HTERT RPE-1 (cell line): ENCODE results near the gene GALNTL6.
"Not testable (repeated sequence)": the region's sequence is repeated elsewhere in the genome, so short reads cannot be mapped to it uniquely, and the experiment has no call there.

Experiments
- in situ Hi-C: fragments of 300-500 bp; cut with MboI; formaldehyde crosslinking; loops from 4 replicates; pipeline ENCODE4 v1.14.3; 2020; ENCODE audit warnings: low sequenced_read_pairs

GALNTL6 gene

DNA sequence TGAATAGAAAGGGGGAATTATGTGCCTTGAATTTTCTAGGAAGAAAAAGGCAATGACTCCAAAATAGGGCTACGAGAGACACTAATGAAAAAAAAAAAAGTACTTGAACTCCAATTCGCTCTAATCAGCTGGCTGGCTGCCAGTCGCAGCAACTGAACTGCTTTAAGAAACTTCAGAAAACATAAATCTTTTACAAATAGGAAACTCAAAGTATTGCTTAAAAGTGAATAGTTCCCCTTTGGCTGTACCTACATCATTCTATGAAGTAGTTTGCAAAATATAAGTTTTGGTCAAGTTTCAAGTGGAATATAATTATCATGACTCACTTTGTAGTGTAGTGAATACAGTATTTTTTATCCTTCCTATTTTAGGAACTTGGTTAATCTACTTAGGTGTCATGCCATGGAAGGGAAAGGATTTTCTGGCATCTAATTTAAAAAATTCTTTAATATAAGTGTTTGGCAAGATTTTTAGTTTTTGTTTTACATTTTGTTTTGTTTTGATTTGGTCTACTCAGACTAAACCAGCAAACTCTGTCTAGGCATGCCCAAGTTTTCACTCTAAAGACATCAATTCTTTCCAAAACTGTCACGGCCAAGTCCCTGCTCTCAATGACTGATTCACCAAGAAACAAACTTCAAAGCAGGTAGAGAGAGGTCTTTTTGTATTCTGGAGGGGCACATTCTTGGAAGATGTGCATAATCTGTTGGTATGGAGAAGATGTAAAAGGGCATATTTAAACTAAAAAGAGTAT, 973.0 kb downstream of the GALNTL6 start:
- in situ Hi-C loops, result no loop called here

DNA sequence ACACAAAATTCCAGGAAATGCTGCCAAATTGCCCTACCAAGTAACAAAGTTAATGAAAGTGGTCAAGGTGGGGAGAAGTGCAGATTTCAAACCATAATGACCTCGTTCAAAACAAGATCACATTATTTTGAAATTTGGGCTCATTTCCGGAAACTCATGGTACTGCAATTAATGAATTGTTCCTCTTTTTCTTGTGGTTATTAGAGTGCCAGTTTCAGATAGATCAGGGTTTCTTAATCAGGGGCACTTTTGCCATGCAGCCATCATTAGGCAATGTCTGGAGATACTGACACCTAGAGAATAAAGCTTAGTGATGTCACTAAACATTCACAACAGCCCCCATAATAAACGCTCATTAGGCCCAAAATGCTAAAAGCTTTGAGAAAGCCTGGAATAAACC, 973.9 kb downstream of the GALNTL6 start:
- in situ Hi-C loops, result no loop called here

DNA sequence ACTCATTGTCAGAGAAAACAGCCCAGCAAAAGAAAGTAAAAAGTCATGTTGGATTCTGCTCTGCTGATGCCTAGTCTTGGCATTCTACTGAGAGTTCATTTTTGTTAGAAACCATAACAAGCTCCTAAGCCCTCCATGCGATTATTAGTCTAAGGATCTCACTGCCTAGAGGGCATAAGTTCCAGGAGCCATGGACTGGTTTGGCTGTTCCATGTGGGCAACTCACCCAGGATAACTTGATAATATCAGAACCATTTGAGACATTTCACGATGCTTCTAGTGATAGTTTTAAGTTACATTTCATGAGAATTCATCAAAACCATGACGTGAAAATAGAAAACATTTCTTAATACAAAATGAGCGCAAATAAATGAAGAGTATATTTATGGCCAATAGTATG, 978.6 kb downstream of the GALNTL6 start:
- in situ Hi-C loops, result no loop called here

DNA sequence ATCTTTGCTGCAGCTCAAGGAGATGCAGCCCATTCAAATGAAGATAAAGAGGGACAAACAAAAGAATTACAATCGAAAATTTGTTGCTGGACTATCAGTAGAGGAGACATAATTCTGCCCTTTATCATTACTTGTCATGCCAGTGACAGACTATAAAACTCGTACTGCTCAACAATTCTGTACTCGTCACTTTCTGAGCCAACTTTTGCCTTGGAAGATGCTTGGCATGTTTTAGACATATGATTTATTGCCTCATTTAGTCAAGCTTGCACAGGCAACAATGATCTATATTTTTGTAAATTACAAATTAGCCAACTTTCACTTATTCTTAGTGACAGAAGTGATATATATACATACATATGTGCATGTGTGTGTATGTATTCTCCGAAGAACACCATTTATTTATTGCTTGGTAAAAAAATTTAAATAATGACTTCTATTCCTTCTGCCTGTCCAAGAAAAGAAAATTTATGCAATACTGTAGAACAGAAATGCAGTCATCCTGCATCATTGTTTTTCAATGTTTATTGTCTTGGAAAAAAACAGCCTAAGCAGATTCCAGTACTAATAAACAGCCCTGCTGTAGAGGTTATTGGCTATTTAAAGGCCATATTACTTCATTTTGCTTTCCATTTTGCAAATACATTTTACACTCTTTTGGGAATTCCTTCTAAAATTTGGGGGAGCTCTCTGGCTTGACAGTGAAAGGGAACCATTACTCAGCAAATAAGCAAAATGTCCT, 980.5 kb downstream of the GALNTL6 start:
- in situ Hi-C loops, result no loop called here

DNA sequence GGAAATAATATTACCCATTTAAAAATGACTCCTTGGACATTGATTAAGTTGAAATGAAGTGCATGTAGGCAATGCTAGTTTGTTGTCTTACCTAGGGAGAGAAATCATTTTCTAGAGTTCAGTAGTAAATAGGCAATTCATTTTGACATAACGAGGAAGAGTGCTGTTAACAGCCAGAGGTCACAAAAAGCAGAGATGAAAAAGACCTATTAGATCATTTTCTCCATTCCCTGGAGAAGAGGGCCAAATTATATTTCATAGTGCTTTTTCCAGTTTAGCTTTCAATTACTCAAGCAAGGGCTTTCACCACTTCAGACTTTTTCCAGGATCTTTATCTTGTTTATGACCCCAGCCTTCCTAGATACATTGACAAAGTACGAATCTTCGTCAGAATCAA, 981.1 kb downstream of the GALNTL6 start:
- in situ Hi-C loops, result no loop called here

DNA sequence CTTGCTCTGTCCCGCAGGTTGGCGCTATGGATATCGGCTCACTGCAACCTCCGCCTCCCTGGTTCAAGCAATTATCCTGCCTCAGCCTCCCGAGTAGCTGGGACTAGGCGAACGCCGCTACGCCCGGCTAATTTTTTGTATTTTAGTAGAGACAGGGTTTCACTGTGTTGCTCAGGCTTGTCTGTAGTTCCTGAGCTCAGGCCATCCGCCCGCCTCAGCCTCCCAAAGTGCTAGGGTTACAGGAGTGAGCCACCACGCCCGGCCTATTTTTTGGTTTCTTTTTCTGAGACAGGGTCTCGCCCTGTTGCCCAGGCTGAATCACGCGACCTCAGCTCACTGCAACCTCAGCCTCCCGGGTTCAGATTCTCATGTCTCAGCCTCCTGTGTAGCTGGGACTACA, 984.1 kb downstream of the GALNTL6 start:
- in situ Hi-C loops, result not testable (repeated sequence)

DNA sequence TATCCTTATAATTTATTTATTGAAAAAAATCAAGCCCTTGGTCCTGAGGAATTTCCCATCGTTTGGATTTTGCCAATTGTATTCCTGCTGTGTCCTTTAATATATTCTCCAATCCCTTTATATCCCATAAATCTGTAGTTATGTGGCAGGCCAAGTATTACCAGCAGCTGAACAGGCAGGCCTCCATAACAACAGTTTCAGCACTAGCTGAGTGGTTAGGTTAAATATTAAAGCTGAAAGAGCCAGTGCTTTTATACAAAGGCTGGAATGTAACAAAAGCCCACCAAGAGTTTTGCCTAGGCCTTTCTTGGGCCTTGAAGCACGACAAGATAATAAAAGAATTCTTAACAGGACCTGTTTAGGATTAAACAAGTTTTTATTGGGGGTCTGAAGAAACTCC, 988.8 kb downstream of the GALNTL6 start:
- in situ Hi-C loops, result no loop called here

DNA sequence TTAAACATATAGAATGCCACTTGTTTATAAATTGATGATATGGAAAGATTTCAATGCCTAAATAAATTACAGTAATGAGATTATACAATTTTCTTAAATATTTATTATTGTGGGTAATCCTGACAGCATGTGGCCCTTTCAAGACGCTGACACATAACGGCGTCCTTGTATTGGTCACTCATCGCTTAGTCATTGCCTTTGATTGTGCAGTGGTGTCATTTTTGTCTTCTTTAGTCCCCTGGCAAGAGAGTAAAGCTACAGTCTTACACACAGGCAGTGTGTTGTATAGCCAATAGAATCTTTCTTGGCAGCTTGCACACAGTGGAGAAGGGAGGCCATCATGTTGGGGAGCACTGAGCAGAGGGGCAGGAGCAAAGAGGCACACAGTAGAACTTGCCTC, 993.6 kb downstream of the GALNTL6 start:
- in situ Hi-C loops, result no loop called here

DNA sequence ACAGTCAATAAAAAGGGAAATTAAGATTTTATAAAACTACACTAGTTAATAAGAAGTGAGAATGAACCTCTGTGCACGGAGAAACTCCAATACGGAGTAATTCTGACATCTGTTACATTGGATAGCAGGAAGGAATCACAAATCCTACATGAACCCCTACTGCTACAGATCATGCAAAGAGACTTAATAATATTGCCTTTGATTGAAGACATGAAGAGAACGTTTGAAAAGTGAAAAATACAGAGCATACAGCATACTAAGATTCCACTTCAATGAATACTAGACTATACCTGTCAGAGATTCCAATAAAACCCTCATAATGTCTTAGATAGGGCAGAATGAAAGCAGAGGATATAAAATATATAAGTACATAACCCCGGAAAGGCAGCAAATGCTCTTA, 995.0 kb downstream of the GALNTL6 start:
- in situ Hi-C loops, result no loop called here

DNA sequence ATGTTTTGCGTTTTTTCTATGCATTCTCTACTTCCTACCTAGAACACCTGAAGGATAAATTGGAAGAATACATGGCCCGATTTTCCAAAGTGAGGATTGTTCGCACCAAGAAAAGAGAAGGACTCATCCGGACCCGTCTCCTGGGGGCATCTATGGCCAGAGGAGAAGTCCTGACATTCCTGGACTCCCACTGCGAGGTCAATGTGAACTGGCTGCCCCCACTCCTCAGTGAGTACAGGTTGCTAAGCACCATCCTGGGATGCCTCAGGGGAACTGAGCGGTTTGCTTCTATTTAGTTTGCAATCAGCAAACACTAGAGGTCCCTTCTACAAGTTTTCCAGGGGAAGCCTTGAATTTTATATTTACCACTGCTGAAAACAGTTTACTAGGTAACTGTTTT, 996.1 kb downstream of the GALNTL6 start:
- in situ Hi-C loops, result no loop called here

DNA sequence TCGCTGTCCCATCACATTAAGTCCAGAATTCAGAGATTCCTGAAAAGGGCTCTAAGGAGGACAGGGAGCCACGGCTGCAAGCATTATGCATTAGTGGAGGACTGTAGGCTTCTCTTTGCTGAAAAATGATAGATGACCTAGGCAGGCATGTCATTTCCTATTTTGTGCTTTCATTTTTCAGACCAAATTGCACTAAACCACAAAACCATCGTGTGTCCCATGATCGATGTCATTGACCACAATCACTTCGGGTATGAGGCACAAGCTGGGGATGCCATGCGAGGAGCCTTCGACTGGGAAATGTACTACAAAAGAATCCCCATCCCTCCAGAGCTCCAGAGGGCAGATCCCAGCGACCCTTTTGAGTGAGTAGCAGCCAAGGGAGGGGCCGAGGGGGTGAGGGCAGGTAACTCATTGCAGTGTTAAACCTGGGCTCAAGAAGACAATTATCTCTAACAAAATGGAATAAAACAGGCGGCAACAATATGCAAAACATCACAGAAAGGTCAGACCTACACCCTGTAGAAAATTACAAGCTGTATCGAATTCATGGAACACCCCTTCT, 1000.2 kb downstream of the GALNTL6 start:
- in situ Hi-C loops, result no loop called here

DNA sequence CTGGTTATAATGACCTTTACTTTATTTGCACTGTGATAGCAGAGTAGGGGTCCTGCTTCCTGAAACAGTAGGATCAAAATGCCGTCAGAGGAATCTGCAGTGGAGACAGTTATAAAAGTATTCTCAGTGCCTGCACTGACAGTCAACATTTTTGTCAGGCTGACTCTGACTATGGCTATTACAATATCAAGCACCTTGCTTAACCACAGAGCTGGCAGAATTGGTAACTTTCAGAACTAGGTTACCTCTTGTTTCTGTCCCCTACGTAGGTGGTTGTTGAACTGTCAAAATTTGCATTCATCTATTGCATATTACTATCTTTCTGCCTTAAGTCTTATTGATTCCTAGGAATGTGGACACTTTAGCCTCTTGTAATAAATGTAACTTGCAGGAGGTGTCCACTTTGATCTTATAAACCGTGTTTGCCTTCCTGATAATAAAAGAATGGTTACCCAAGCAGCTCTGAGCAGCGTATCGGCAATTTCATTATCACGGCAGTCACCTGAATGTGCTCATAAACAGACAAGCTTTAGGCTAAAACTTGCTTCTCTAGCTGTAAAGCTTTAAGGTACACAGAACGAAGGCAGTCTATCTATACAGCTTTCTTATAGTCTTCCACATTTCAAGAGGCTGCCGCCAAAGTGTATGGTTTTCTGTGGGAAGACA, 1002.4 kb downstream of the GALNTL6 start:
- in situ Hi-C loops, result no loop called here

DNA sequence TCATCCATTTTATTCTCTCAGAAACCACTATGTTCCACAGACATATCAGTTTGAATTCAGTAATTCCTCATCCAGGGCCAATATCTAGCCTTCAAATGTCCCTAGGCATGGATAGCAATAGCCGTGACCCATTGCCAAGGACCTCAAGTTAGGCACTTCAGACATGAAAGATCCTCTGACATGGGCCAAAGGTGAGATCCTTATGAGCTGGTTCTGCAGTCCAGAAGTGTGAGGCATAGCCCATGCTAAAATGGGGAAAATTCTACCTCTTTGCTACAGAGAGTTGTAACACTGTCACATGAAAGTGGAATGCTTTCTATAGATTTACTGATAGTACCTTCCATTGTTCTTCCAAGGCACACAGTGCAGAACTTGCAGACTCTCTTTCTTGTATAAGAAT, 1005.7 kb downstream of the GALNTL6 start:
- in situ Hi-C loops, result no loop called here

DNA sequence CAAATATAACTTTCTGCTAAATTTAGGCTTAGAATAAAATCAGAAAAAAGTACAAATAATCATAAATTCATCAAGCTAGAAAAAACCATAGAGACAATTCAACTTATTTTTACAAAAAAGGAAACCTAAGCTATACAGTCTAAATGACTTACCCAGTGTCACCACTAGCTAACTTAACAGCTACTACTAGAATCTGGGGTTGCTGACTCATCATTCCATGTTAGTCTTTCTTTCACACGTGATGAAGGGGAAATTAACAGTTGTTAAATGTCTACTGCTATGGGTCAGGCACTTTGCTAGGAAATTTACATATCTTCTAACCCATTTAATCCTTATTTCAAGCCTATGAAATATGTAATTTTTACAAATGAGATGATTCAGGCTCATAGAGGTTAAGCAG, 1006.1 kb downstream of the GALNTL6 start:
- in situ Hi-C loops, result no loop called here

DNA sequence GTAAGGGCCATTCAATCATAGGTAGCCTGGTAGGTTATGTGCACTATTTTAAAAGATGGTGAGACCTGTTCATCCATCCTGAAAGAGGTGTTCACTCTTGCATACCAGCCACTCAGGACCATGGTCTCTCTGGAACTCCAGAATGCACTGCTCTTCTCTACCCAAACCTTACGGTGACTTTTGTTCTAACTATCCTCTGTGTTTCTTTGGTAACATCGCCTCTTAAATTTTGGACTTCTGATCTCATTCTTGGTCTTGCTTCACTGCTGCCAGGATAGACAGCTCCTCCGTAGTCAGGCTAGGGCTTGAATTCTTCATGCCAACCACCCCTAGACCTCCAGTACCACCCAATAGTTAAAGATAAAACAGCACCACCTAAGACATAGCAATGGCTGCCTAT, 1009.1 kb downstream of the GALNTL6 start:
- in situ Hi-C loops, result no loop called here

DNA sequence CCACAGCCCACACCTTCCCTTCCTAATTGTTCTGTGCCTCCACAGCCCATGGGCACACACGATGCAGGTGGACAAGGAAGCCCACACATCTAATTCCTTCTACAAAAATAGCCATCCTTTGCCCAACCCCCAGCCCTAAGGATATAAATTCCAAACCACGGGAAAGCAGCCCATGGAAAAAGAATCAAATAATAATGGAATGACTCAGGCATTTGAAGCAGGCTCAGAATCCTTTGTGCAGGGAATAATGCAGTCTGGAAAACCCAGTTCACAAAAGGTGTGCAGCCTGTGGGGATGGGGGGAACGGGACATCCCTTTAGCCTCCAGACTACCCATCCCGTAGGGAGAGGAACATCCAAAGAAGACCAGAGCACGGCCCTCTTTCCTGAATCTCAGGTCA, 1013.1 kb downstream of the GALNTL6 start:
- in situ Hi-C loops, result no loop called here

DNA sequence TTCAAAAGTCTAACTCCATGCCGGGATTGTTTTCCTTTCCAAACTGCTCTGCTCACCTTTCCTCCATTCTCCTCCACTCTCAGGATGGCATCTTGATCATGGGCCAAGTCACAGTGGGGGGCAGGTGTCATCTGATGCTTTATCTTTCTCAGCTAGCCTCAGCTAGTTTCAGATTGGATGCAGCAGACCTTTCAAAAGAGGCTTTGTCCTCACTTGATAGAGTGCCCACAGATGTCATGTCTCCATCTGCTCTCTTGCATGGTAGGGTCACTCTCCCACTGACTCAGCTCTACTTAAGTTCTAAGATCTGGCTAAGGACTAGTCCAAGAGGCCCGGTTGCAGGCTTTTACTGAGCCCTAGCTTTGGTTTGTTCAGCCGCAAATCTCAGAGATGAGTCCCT, 1013.7 kb downstream of the GALNTL6 start:
- in situ Hi-C loops, result no loop called here

DNA sequence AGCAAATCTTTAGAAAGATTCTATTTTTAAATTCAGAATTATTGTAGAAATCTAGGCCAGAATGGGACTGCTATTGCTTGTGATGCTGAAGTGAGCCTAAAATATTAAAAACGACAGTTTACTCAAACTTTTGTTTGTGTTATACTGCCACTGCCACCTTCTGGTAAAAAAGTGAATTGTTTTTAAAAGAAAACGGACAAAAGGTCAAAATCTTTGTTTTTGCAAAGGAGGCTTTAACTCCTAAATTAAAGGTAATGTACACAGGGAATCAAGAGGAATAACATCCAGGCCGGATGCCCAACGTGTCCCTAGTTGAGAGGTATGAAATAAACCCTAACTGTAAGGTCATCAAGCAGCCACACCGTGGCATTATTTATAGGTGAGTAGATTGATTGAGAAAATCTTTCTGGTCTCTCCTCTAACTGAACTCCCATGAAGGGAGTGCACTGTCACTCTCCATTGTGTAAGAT, 1017.1 kb downstream of the GALNTL6 start:
- in situ Hi-C loops, result no loop called here

DNA sequence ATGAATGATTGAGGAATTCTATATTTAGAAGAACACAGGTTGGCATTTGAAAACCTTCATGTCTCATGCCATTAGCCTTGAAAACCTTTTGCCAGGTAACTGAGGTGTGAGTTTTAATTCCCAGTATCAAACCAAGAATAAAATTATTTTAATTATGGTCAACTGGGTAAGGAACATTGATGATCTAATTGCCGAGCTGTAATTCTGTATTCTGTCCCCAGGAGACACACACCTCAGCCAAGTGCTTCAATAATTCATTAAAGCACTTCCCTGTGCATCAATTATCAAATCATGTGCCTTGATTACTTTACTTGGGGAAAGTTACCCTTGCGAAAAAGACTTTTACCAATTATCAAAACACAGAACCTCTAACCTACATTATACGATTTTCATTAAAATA, 1023.5 kb downstream of the GALNTL6 start:
- in situ Hi-C loops, result no loop called here

DNA sequence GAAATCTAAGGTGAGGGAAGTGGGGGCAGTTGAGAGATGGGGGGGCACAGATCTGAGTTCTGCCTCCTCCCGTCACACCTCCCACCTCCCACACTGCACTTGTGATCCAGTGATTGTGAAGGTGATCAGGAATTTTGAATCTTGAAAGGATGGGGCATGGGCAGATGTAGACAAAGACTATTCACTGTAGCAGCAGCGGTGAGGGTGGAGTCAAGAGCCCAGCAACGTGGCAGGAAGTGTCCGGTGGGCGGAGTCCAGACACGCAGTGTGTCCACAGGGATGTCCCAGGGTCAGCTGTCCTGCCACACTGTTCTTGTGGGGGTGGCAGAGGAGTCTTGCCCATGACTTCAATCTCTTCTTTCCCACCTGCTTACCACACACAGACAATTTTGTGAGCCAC, 1024.9 kb downstream of the GALNTL6 start:
- in situ Hi-C loops, result no loop called here

DNA sequence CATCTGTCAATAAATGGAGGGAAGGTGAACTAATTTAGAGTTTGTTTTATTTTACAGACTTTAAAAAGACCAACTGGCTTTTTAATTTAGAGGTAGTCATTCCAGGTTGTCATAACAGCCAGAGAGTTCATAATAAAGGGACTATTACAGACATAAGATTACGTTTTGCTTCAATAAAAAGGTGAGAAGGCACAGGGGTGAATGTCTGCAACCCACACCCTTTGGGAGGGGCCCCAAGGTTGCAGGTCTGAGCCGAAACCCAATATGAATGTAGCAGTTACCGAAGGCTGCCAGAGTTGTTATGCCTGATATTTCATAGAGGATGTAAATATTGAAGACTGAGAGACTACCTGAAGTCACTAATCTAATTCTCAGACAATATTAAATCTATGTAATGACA, 1025.7 kb downstream of the GALNTL6 start:
- in situ Hi-C loops, result no loop called here

DNA sequence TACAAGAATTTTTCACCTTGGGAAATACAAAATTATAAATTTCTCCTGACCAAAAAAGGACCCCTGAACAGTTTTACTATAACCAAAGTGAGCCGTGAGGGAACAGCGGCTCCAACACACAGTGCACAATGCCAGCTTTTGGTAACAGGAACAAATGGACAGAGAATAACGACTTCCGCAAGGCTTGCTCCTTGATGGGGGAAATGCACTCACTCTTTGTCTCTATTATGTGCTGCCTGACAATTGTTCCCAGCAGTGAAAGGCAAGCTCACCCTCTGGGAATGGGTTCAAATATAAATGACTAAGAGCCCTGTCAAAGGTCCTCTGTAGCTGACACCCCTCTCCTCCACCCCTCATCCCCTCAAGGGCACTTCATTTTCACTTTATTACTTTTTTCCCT, 1029.6 kb downstream of the GALNTL6 start:
- in situ Hi-C loops, result no loop called here
